OCI-LY7 (cell line): ENCODE measurements around the gene C2CD4A.

ENCODE experiments used
- CTCF ChIP-seq: fragments of 200-600 bp; sonication (generic); conservative IDR thresholded peaks from 2 replicates; pipeline ENCODE4 v1.5.1; 2014; ENCODE audit warnings: mild to moderate bottlenecking, antibody characterized with exemption, low read length, moderate library complexity, mixed read lengths
- EZH2phosphoT487 ChIP-seq: fragments of 200-600 bp; sonication (generic); IDR thresholded peaks from 2 replicates; pipeline ENCODE4 v1.6.1; 2018; ENCODE audit warnings: low read depth, borderline replicate concordance, mild to moderate bottlenecking, mixed run types, antibody characterized with exemption, low read length, moderate library complexity, mixed read lengths

GRCh38 chr15:62059108-62059815, 7.5 kb upstream of the C2CD4A start:
- TF ChIP-seq CTCF: peak; percentile 43
- no peak for TF ChIP-seq EZH2phosphoT487
